Mammary epithelial cell (primary cell): Measurements from ENCODE around the gene LRGUK.

Experiments used
- EZH2 ChIP-seq: IDR thresholded peaks from 2 replicates; pipeline ENCODE4 v1.6.1; 2012; ENCODE audit warnings: low read length, inconsistent platforms, borderline replicate concordance
- TF ChIP-seq, protein P1 (sequence below), 2 donors: IDR thresholded peaks in 1 of 2; conservative IDR thresholded peaks in 1 of 2; 2 replicates each; pipeline ENCODE4 v1.5.1; 2011 to 2012; ENCODE audit warnings: inconsistent platforms in 2 of 2, low read length in 2 of 2, mild to moderate bottlenecking in 2 of 2, control low read depth in 1 of 2, low read depth in 1 of 2; ENCODE audit not compliant: insufficient read depth in 1 of 2; ENCODE audit errors: extremely low read depth in 1 of 2

DNA sequence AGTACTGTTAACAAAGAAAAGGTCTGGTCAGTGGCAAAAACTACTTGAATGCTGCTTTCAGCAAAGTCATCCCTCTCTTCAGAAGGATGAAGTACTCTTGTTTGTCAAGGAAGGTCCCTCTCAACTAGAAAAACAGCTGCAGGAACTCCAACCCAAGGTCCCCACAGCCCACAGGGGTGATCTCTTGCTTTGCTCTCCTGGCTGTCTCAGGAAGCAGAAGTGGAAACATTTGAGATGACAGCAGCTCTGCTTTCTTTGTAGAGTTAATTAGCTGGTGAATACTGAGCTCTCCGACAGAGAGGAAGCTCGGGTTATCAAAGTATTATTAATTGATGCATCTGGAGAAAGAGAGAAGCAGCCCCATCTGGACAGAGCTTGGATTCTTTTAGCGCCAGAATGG is 25.4 kb upstream of the LRGUK start:
- TF ChIP-seq, protein P1, sequence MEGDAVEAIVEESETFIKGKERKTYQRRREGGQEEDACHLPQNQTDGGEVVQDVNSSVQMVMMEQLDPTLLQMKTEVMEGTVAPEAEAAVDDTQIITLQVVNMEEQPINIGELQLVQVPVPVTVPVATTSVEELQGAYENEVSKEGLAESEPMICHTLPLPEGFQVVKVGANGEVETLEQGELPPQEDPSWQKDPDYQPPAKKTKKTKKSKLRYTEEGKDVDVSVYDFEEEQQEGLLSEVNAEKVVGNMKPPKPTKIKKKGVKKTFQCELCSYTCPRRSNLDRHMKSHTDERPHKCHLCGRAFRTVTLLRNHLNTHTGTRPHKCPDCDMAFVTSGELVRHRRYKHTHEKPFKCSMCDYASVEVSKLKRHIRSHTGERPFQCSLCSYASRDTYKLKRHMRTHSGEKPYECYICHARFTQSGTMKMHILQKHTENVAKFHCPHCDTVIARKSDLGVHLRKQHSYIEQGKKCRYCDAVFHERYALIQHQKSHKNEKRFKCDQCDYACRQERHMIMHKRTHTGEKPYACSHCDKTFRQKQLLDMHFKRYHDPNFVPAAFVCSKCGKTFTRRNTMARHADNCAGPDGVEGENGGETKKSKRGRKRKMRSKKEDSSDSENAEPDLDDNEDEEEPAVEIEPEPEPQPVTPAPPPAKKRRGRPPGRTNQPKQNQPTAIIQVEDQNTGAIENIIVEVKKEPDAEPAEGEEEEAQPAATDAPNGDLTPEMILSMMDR (conservative IDR thresholded peaks at IDR 0.05 in 1 of 2, IDR thresholded peaks at IDR 0.05 in 1 of 2; ENCODE audit: extremely low read depth in 1 of 2, insufficient read depth in 1 of 2, low read depth in 1 of 2, low read length in 2 of 2) = no peak
- TF ChIP-seq EZH2 = no peak
